Measurements from ENCODE around the gene CD8B2. TPM values are rescaled to one million over a fixed set of nuclear protein-coding genes. Genes with fewer than 3 reads are reported as not detected.

The CD8B2 gene
- total and polyA plus RNA-seq, 9 of the 15 experiments (the other 6 are each of a cell fraction or from before 2014, with no cell fraction given) = 0.03 TPM; not detected in 8

DNA sequence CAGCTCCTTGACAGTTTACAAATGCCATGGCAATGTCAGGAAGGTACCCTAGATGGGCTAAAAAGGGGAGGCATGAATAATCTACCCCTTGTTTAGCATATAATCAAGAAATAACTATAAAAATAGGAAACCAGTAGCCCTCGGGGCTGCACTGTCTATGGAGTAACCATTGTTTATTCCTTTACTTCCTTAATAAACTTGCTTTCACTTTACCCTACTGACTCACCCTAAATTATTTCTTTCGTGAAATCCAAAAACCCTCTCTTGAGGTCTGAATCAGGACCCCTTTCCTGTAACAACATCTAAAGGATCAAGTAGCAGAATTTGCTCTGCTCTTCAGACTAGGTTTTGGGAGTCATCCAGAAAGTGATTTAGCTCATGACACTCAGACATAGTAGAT, 43.7 kb downstream of the CD8B2 start:
- in situ Hi-C loops (cut with MboI) = no loop called here
- ChIA-PET CTCF (ENCODE audit: low intra/inter-chr PET ratio) (no interaction called here), POLR2A (no interaction called here)

More for the DNA sequence above, 43.7 kb downstream of the CD8B2 start:
- H3K9me1 ChIP-seq (ENCODE audit: control insufficient read depth, insufficient read depth, low read length) = no peaks in the 10 kb centered on the region
- H3K27ac ChIP-seq (ENCODE audit: extremely low read depth, low read depth, low read length) = no peak overlapping the region
- no peaks in the 10 kb centered on the region for H3K36me3 ChIP-seq (ENCODE audit: control insufficient read depth, insufficient read depth, low read length)
- BruUV-seq (replicated peaks) = no TSS peak
- H2AFZ ChIP-seq (ENCODE audit: low read depth, low read length) = no peak overlapping the region
- ATAC-seq = no peak
- no peaks in the 10 kb centered on the region for H3K79me2 ChIP-seq (ENCODE audit: control insufficient read depth, insufficient read depth, low read length)
- H3K4me3 ChIP-seq = no peak overlapping the region
- WGBS (ENCODE audit: insufficient coverage, low coverage, missing lambda C conversion rate) = 3% methylated on average over 2 of the region's 2 CpGs
- no peak overlapping the region for H3K9ac ChIP-seq (ENCODE audit: insufficient read depth in 1 of 2, low read depth in 2 of 2, low read length in 2 of 2)
- DNase-seq (ENCODE audit: extremely low read depth in 1 of 4, low spot score in 3 of 4) = no peak
- no peaks in the 10 kb centered on the region for H3K9me3 ChIP-seq (replicated peaks; ENCODE audit: control insufficient read depth, insufficient read depth, low read depth, low read length)
- no peaks in the 10 kb centered on the region for H4K20me1 ChIP-seq (replicated peaks; ENCODE audit: control insufficient read depth, insufficient read depth, low read length)
- TF ChIP-seq EHMT2 (IDR thresholded peaks at IDR 0.05) (no peak), PHB2 (IDR thresholded peaks at IDR 0.05; ENCODE audit: low read depth) (no peak), LCOR (CRISPR knock-in tag; IDR thresholded peaks at IDR 0.05) (no peak), ZNF449 (CRISPR knock-in tag; IDR thresholded peaks at IDR 0.05) (no peak), NFATC3 (IDR thresholded peaks at IDR 0.05) (no peak), SIN3B (IDR thresholded peaks at IDR 0.05; ENCODE audit: low read depth) (no peak), ELF2 (CRISPR knock-in tag; IDR thresholded peaks at IDR 0.05) (no peak), XRCC4 (IDR thresholded peaks at IDR 0.05; ENCODE audit: extremely low read depth, insufficient read depth, insufficient read length) (no peak), KAT8 (IDR thresholded peaks at IDR 0.05; ENCODE audit: low read depth) (no peak), XRCC5 (IDR thresholded peaks at IDR 0.05; ENCODE audit: low read depth, low read length) (no peak), FOXP4 (CRISPR knock-in tag; IDR thresholded peaks at IDR 0.05; ENCODE audit: borderline replicate concordance) (no peak), SREBF2 (CRISPR knock-in tag; IDR thresholded peaks at IDR 0.05) (no peak), SRSF7 (optimal IDR thresholded peaks at IDR 0.05; ENCODE audit: low read depth, low read length) (no peak)
- TF ChIP-seq, protein P1, sequence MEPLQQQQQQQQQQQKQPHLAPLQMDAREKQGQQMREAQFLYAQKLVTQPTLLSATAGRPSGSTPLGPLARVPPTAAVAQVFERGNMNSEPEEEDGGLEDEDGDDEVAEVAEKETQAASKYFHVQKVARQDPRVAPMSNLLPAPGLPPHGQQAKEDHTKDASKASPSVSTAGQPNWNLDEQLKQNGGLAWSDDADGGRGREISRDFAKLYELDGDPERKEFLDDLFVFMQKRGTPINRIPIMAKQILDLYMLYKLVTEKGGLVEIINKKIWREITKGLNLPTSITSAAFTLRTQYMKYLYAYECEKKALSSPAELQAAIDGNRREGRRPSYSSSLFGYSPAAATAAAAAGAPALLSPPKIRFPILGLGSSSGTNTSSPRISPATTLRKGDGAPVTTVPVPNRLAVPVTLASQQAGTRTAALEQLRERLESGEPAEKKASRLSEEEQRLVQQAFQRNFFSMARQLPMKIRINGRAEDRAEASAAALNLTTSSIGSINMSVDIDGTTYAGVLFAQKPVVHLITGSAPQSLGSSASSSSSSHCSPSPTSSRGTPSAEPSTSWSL (CRISPR knock-in tag; IDR thresholded peaks at IDR 0.05; ENCODE audit: borderline replicate concordance) = no peak
- TF ChIP-seq, protein P2, sequence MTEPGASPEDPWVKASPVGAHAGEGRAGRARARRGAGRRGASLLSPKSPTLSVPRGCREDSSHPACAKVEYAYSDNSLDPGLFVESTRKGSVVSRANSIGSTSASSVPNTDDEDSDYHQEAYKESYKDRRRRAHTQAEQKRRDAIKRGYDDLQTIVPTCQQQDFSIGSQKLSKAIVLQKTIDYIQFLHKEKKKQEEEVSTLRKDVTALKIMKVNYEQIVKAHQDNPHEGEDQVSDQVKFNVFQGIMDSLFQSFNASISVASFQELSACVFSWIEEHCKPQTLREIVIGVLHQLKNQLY (CRISPR knock-in tag; conservative IDR thresholded peaks at IDR 0.05) = no peak
- H3K4me2 ChIP-seq (ENCODE audit: insufficient read depth, low read length) = no peak overlapping the region
- FAIRE-seq = no peak
- intact Hi-C loops (cut with micrococcal nuclease) = no loop called here
- peaks cover 0 to 16% of the 10 kb centered on the region in 2 experiments; a peak in 2 of 5 replicates for H3K27me3 ChIP-seq (ENCODE audit: control insufficient read depth in 2 of 2, insufficient read depth in 2 of 2, low read length in 2 of 2)
- H3K4me1 ChIP-seq (replicated peaks in 1 of 2; ENCODE audit: control insufficient read depth in 2 of 2, insufficient read depth in 2 of 2, low read length in 2 of 2) = no peaks in the 10 kb centered on the region

Measured in K562 (cell line).